H1 (cell line): ENCODE data around the gene TAAR8. TPM values are rescaled to one million over a fixed set of nuclear protein-coding genes. Genes with fewer than 3 reads are reported as not detected.

Source experiments
- CTCF ChIA-PET: fragments of 300-600 bp; sonication (Branson Sonifier 250); formaldehyde crosslinking; loops from one replicate; lab custom pipeline; 2021; ENCODE audit not compliant: partially characterized antibody; lab: Charles Lee
- POLR2A ChIA-PET: fragments of 300-600 bp; sonication (Branson Sonifier 250); formaldehyde crosslinking; loops from one replicate; lab custom pipeline; 2021; ENCODE audit warnings: inconsistent platforms; ENCODE audit not compliant: partially characterized antibody; lab: Charles Lee
- DNase-seq, 2 experiments: peaks; one replicate each; pipeline versions ENCODE4 v3.0.0 to v3.0.0-alpha.2; 2010 to 2022; ENCODE audit warnings: low spot score in 2 of 2, low read depth in 1 of 2, mixed read lengths in 1 of 2
- FAIRE-seq: peaks from 2 replicates; lab custom pipeline; 2011; peaks lifted over from hg19 to GRCh38; lab: Jason Lieb, UNC
- H2AFZ ChIP-seq: 2 replicates; pipeline ENCODE4 v1.8.1; 2012; ENCODE audit warnings: low read length, inconsistent platforms
- H2AK5ac ChIP-seq: 2 replicates; pipeline ENCODE4 v1.6.1; 2013; ENCODE audit warnings: low read depth, low read length
- H2BK120ac ChIP-seq: replicated peaks from 2 replicates; pipeline ENCODE3; 2013; ENCODE audit warnings: low read depth, low read length, inconsistent platforms
- H2BK12ac ChIP-seq: 2 replicates; pipeline ENCODE4 v1.6.1; 2013; ENCODE audit warnings: low read depth, low read length
- H2BK15ac ChIP-seq: 2 replicates; pipeline ENCODE4 v1.6.1; 2013; ENCODE audit warnings: low read length
- H2BK20ac ChIP-seq: 2 replicates; pipeline ENCODE4 v1.6.1; 2013; ENCODE audit warnings: low read length
- H2BK5ac ChIP-seq: 2 replicates; pipeline ENCODE4 v1.6.1; 2013; ENCODE audit warnings: low read depth, low read length
- H3K14ac ChIP-seq: 2 replicates; pipeline ENCODE4 v1.6.1; 2013; ENCODE audit warnings: inconsistent platforms; ENCODE audit not compliant: insufficient read length
- H3K18ac ChIP-seq: 2 replicates; pipeline ENCODE4 v1.6.1; 2013; ENCODE audit warnings: low read length; ENCODE audit errors: extremely low read depth
- H3K23ac ChIP-seq: 2 replicates; pipeline ENCODE4 v1.6.1; 2013; ENCODE audit warnings: inconsistent platforms; ENCODE audit not compliant: insufficient read length
- H3K23me2 ChIP-seq: 2 replicates; pipeline ENCODE4 v1.6.1; 2013; ENCODE audit warnings: low read depth, low read length
- H3K27ac ChIP-seq: 2 replicates; pipeline ENCODE4 v1.6.1; 2011; ENCODE audit warnings: low read depth, low read length, inconsistent platforms
- H3K27me3 ChIP-seq, 4 experiments: replicated peaks in 1 of 4; 1 replicate in 1 of 4; 2 replicates in 3 of 4; pipeline versions ENCODE4 v1.6.1 to v1.8.1; 2011 to 2013; ENCODE audit warnings: low read length in 3 of 4, mild to moderate bottlenecking in 3 of 4, inconsistent platforms in 2 of 4, mixed read lengths in 2 of 4, moderate library complexity in 1 of 4; ENCODE audit not compliant: control insufficient read depth in 3 of 4, insufficient read depth in 3 of 4; ENCODE audit errors: extremely low read depth in 1 of 4
- H3K36me3 ChIP-seq, 4 experiments: 2 replicates each; pipeline versions ENCODE4 v1.6.1 to v1.8.1; 2011 to 2013; ENCODE audit warnings: mild to moderate bottlenecking in 4 of 4, low read length in 3 of 4, moderate library complexity in 2 of 4, control low read depth in 1 of 4, inconsistent platforms in 1 of 4; ENCODE audit not compliant: insufficient read depth in 4 of 4, control insufficient read depth in 2 of 4
- H3K4ac ChIP-seq: replicated peaks from 2 replicates; pipeline ENCODE3; 2013; ENCODE audit warnings: low read length, low read depth, mixed read lengths, inconsistent platforms; ENCODE audit not compliant: insufficient read length
- H3K4me1 ChIP-seq, 4 experiments: replicated peaks in 1 of 4; 1 replicate in 1 of 4; 2 replicates in 3 of 4; pipeline versions ENCODE4 v1.6.1 to v1.8.1; 2011 to 2013; ENCODE audit warnings: low read length in 3 of 4, inconsistent platforms in 2 of 4, mixed read lengths in 1 of 4; ENCODE audit not compliant: insufficient read depth in 4 of 4, control insufficient read depth in 3 of 4
- H3K4me2 ChIP-seq, 2 experiments: 2 replicates each; pipeline versions ENCODE4 v1.6.1 to v1.8.1; 2011 to 2013; ENCODE audit warnings: low read depth in 2 of 2, low read length in 2 of 2, control low read depth in 1 of 2, inconsistent platforms in 1 of 2, mild to moderate bottlenecking in 1 of 2; ENCODE audit not compliant: insufficient read depth in 1 of 2
- H3K4me3 ChIP-seq, 4 experiments: fragments of 200-600, 300-600 bp in 1 of 4; sonication (generic), shearing (Covaris generic), sonication (Bioruptor Twin) in 1 of 4; 2 replicates each; pipeline versions ENCODE4 v1.5.1 to v1.8.1; 2011 to 2016; ENCODE audit warnings: low read length in 4 of 4, low read depth in 3 of 4, control low read depth in 2 of 4, inconsistent platforms in 2 of 4, mild to moderate bottlenecking in 2 of 4, mixed read lengths in 1 of 4, moderate library complexity in 1 of 4; ENCODE audit not compliant: insufficient read depth in 2 of 4; ENCODE audit errors: extremely low read depth in 1 of 4
- H3K56ac ChIP-seq: replicated peaks from 2 replicates; pipeline ENCODE3; 2013; ENCODE audit warnings: low read depth, mild to moderate bottlenecking, mixed read lengths, low read length, inconsistent platforms; ENCODE audit not compliant: insufficient read length
- H3K79me1 ChIP-seq: 2 replicates; pipeline ENCODE4 v1.6.1; 2013; ENCODE audit warnings: low read depth, low read length, control low read depth
- H3K79me2 ChIP-seq, 2 experiments: 2 replicates each; pipeline versions ENCODE4 v1.6.1 to v1.8.1; 2012 to 2013; ENCODE audit warnings: low read length in 2 of 2, mild to moderate bottlenecking in 2 of 2, inconsistent platforms in 1 of 2; ENCODE audit not compliant: insufficient read depth in 2 of 2, control insufficient read depth in 1 of 2
- H3K9ac ChIP-seq, 4 experiments: replicated peaks in 1 of 4; 1 replicate in 1 of 4; 2 replicates in 3 of 4; pipeline versions ENCODE4 v1.6.1 to v1.8.1; 2011 to 2013; ENCODE audit warnings: low read depth in 3 of 4, low read length in 3 of 4, control low read depth in 2 of 4, mild to moderate bottlenecking in 2 of 4, moderate library complexity in 2 of 4, inconsistent platforms in 1 of 4; ENCODE audit errors: extremely low read depth in 1 of 4
- H3K9me3 ChIP-seq, 2 experiments: 2 replicates each; pipeline versions ENCODE4 v1.6.1 to v1.8.1; 2012 to 2013; ENCODE audit warnings: mild to moderate bottlenecking in 2 of 2, moderate library complexity in 2 of 2, control low read depth in 1 of 2, inconsistent platforms in 1 of 2, low read depth in 1 of 2, low read length in 1 of 2, mixed read lengths in 1 of 2; ENCODE audit not compliant: insufficient read depth in 2 of 2
- H4K20me1 ChIP-seq, 2 experiments: replicated peaks in 1 of 2; 2 replicates each; pipeline versions ENCODE3 to v1.8.1; 2011 to 2013; ENCODE audit warnings: inconsistent platforms in 2 of 2, low read length in 2 of 2, mild to moderate bottlenecking in 1 of 2; ENCODE audit not compliant: insufficient read depth in 2 of 2, control insufficient read depth in 1 of 2
- H4K5ac ChIP-seq: 2 replicates; pipeline ENCODE4 v1.6.1; 2013; ENCODE audit warnings: low read length, low read depth, mixed read lengths, inconsistent platforms; ENCODE audit not compliant: insufficient read length
- H4K8ac ChIP-seq: 2 replicates; pipeline ENCODE4 v1.8.0; 2013; ENCODE audit warnings: mild to moderate bottlenecking, moderate library complexity, low read length, inconsistent platforms; ENCODE audit not compliant: insufficient read depth; ENCODE audit errors: extremely low read depth
- H4K91ac ChIP-seq: replicated peaks from 2 replicates; pipeline ENCODE3; 2013; ENCODE audit warnings: low read length, mixed read lengths, inconsistent platforms; ENCODE audit not compliant: insufficient read length
- BRCA1 ChIP-seq: IDR thresholded peaks from 2 replicates; pipeline ENCODE4 v1.6.1; 2012; ENCODE audit warnings: low read depth, low read length, improper control_type of control experiment
- E2F6 ChIP-seq: IDR thresholded peaks from 2 replicates; pipeline ENCODE4 v1.6.1; 2012; ENCODE audit warnings: inconsistent platforms
- EZH2 ChIP-seq: fragments of 200-600 bp; sonication (generic); IDR thresholded peaks from 2 replicates; pipeline ENCODE4 v1.7.1; 2012; ENCODE audit warnings: low read depth, mild to moderate bottlenecking, moderate library complexity, low read length, inconsistent platforms; ENCODE audit not compliant: severe bottlenecking
- JUN ChIP-seq: IDR thresholded peaks from 2 replicates; pipeline ENCODE4 v1.6.1; 2011; ENCODE audit warnings: low read depth, mild to moderate bottlenecking, improper control_type of control experiment, low read length
- MAFK ChIP-seq: IDR thresholded peaks from 2 replicates; pipeline ENCODE4 v1.6.1; 2012; ENCODE audit warnings: low read depth, mild to moderate bottlenecking, improper control_type of control experiment, low read length
- NANOG ChIP-seq: IDR thresholded peaks from 2 replicates; pipeline ENCODE4 v1.6.1; 2011; ENCODE audit warnings: low read length, low read depth, mild to moderate bottlenecking, inconsistent platforms; ENCODE audit not compliant: insufficient read depth, poor library complexity, severe bottlenecking
- NRF1 ChIP-seq: IDR thresholded peaks from 2 replicates; pipeline ENCODE4 v1.6.1; 2011; ENCODE audit warnings: mild to moderate bottlenecking, low read depth, low read length, improper control_type of control experiment
- RNF2 ChIP-seq: fragments of 200-900, 300-1000 bp; sonication (generic); IDR thresholded peaks from 2 replicates; pipeline ENCODE4 v1.7.1; 2016; ENCODE audit warnings: borderline replicate concordance, low read depth, mild to moderate bottlenecking, antibody characterized with exemption, low read length; ENCODE audit not compliant: poor library complexity, severe bottlenecking; ENCODE audit errors: missing control alignments
- SIN3A ChIP-seq, 2 experiments: IDR thresholded peaks in 1 of 2; conservative IDR thresholded peaks in 1 of 2; 2 replicates each; pipeline ENCODE4 v1.6.1; 2011 to 2012; ENCODE audit warnings: low read length in 2 of 2, improper control_type of control experiment in 1 of 2, low read depth in 1 of 2, mild to moderate bottlenecking in 1 of 2
- SIX5 ChIP-seq: IDR thresholded peaks from 2 replicates; pipeline ENCODE4 v1.6.1; 2011; ENCODE audit warnings: mild to moderate bottlenecking, low read depth, low read length
- SP2 ChIP-seq: IDR thresholded peaks from 2 replicates; pipeline ENCODE4 v1.6.1; 2012; ENCODE audit warnings: mild to moderate bottlenecking, low read length, inconsistent platforms
- SP4 ChIP-seq: IDR thresholded peaks from 2 replicates; pipeline ENCODE4 v1.6.1; 2012; ENCODE audit warnings: low read length, inconsistent platforms
- TEAD4 ChIP-seq: IDR thresholded peaks from 2 replicates; pipeline ENCODE4 v1.6.1; 2012; ENCODE audit warnings: low read depth, low read length, inconsistent platforms, mixed read lengths
- WGBS, 2 experiments: shearing (Covaris generic) in 1 of 2; methylation state at CpG; one replicate each; pipeline versions ENCODE4 v1.1.6 to v1.1.7; 2013 to 2015; ENCODE audit warnings: low lambda C conversion rate in 2 of 2, mixed read lengths in 2 of 2, inconsistent platforms in 1 of 2, low coverage in 1 of 2, missing lambda C conversion rate in 1 of 2; ENCODE audit not compliant: insufficient replicate concordance in 2 of 2, insufficient coverage in 1 of 2, insufficient read length in 1 of 2; ENCODE audit errors: extremely low coverage in 1 of 2, missing lambda C conversion rate in 1 of 2; 5-methylcytosine and 5-hydroxymethylcytosine counted together
- polyA plus RNA-seq, 7 experiments: library from polyadenylated mRNA; depleted of rRNA in 3 of 7; stranded (reverse) in 5 of 7; unstranded in 2 of 7; fragments of >200 nt in 5 of 7; fragments of 200-250 nt in 2 of 7; gene quantifications; 1 replicate in 5 of 7; 2 replicates in 1 of 7; 4 replicates in 1 of 7; pipeline versions ENCODE4 v1.2.1 to v1.2.3, GENCODE V29; 2011 to 2013; ENCODE audit warnings: missing spikeins in 2 of 7, mixed read lengths in 2 of 7
- total RNA-seq: library from RNA; stranded (reverse); fragmentation: NEBNext Ultra II Directional; extraction: Animal tissue kit (Norgen Biotek cat#: 25700); gene quantifications from 2 replicates; pipeline ENCODE4 v1.2.1, GENCODE V29; 2021

TAAR8 gene
- total and polyA plus RNA-seq, 2 of the 8 experiments (the other 6 are each of a cell fraction or from before 2014, with no cell fraction given): not detected

DNA sequence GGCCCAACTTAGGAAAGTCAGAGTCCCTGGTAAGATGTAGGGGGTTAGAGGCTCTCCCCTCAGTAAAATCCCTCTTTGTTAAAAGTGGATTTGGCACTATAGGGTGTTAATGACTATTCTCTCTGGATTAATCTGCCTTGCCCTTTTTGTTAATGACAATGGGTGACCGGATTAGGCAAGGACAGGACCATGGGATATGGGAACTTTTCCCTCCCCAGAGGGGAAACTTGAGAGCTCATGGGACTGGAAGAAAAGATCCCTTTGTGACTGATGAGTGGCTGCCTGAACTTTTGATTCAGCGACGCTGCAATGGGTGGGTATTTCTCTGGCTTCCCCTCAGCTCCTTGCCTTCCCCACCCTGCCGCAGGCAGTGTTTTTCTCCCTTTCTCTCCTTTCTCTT lies 26.6 kb upstream of the TAAR8 start:
- CTCF ChIA-PET: interaction anchor here (1.0 to 2.3 kb wide), 3 partner anchors 13 to 243 kb away, joined by 3 to 5 read pairs (median 4); partner anchors contain the start of gene STX7
- no peak overlapping the region for H2BK15ac ChIP-seq
- no peaks in the 10 kb centered on the region for H4K20me1 ChIP-seq
- H2BK5ac ChIP-seq: no peak overlapping the region
- no peak overlapping the region for H3K4me3 ChIP-seq
- peaks cover 0 to 2% (median 0%) of the 10 kb centered on the region in 4 experiments; a peak in 2 of 7 replicates for H3K4me1 ChIP-seq
- FAIRE-seq (no peak), DNase-seq (no peak)
- H3K4ac ChIP-seq: no peak overlapping the region
- H3K18ac ChIP-seq: no peak overlapping the region
- no peaks in the 10 kb centered on the region for H3K27me3 ChIP-seq
- H3K9ac ChIP-seq: no peak overlapping the region
- H3K27ac ChIP-seq: no peak overlapping the region
- H3K56ac ChIP-seq: no peak overlapping the region
- WGBS, 2 experiments: 70% methylated on average over 4 of the region's 4 CpGs; no CpG with 5 or more reads in 1 of the 2 experiments
- no peak overlapping the region for H3K14ac ChIP-seq
- no peaks in the 10 kb centered on the region for H3K23me2 ChIP-seq
- H2BK12ac ChIP-seq: no peak overlapping the region
- no peak overlapping the region for H3K4me2 ChIP-seq
- H2BK20ac ChIP-seq: no peak overlapping the region
- H4K91ac ChIP-seq: no peak overlapping the region
- H2AFZ ChIP-seq: peak overlapping the region; percentile 63
- H3K23ac ChIP-seq: no peak overlapping the region
- H3K36me3 ChIP-seq: no peaks in the 10 kb centered on the region
- H4K8ac ChIP-seq: no peak overlapping the region
- H2BK120ac ChIP-seq: no peak overlapping the region
- no peak overlapping the region for H4K5ac ChIP-seq
- H3K79me1 ChIP-seq: no peaks in the 10 kb centered on the region
- H2AK5ac ChIP-seq: no peak overlapping the region
- POLR2A ChIA-PET: no interaction called here
- no peaks in the 10 kb centered on the region for H3K79me2 ChIP-seq
- H3K9me3 ChIP-seq: no peaks in the 10 kb centered on the region
- no peak for TF ChIP-seq EZH2
- no peak for TF ChIP-seq TEAD4
- no peak for TF ChIP-seq JUN
- no peak for TF ChIP-seq SP2
- no peak for TF ChIP-seq NANOG
- TF ChIP-seq E2F6: no peak
- TF ChIP-seq NRF1: no peak
- no peak for TF ChIP-seq MAFK
- TF ChIP-seq RNF2: no peak
- TF ChIP-seq BRCA1: no peak
- TF ChIP-seq SIX5: no peak
- no peak for TF ChIP-seq SIN3A (conservative IDR thresholded peaks at IDR 0.05 in 1 of 2, IDR thresholded peaks at IDR 0.05 in 1 of 2; ENCODE audit: low read depth in 1 of 2, low read length in 2 of 2)
- no peak for TF ChIP-seq SP4
